HepG2 (cell line): ENCODE measurements around the gene SRC. TPM values are rescaled to one million over a fixed set of nuclear protein-coding genes. Genes with fewer than 3 reads are reported as not detected.

Experiments
- ATAC-seq: fragments of 200-7000 bp; cut with Tn5 transposase; 3 replicates; pipeline ENCODE4 v1.9.1; 2020; ENCODE audit warnings: mild to moderate bottlenecking, moderate library complexity
- BruUV-seq: library from RNA; stranded (reverse); fragments of 400-500 nt; replicated peaks from 2 replicates; lab custom pipeline; 2021; lab: Mats Ljungman, UMichigan
- CTCF ChIA-PET: fragments of 300-600 bp; formaldehyde crosslinking; extraction: SDS; loops from one replicate; lab custom pipeline; 2021; ENCODE audit warnings: low total read pairs, inconsistent platforms, low intra/inter-chr PET ratio; lab: Yijun Ruan, JAX
- POLR2A ChIA-PET: fragments of 350-600 bp; sonication (Branson Sonifier 250); formaldehyde crosslinking; loops from one replicate; lab custom pipeline; 2020; ENCODE audit warnings: antibody characterized with exemption, inconsistent platforms; lab: Yijun Ruan, JAX
- DNase-seq: peaks from one replicate; pipeline ENCODE4 v3.0.0-alpha.2; 2015; ENCODE audit warnings: low spot score
- FAIRE-seq: peaks from 3 replicates; lab custom pipeline; 2011; peaks lifted over from hg19 to GRCh38; lab: Jason Lieb, UNC
- H2AFZ ChIP-seq: one replicate; pipeline ENCODE4 v1.6.1; 2011; ENCODE audit warnings: low read length, inconsistent platforms
- H3K27ac ChIP-seq: fragments of 300-600 bp; 3 replicates; pipeline ENCODE4 v1.8.0; 2011; ENCODE audit warnings: mixed run types, mild to moderate bottlenecking, mixed read lengths, low read length, inconsistent platforms; ENCODE audit not compliant: insufficient read depth; ENCODE audit errors: extremely low read length
- H3K27me3 ChIP-seq, 2 experiments: fragments of 200-600 bp in 1 of 2; 2 replicates in 1 of 2; 3 replicates in 1 of 2; pipeline versions ENCODE4 v1.6.0 to v1.8.0; 2011; ENCODE audit warnings: low read length in 2 of 2, mild to moderate bottlenecking in 2 of 2, moderate library complexity in 2 of 2, inconsistent platforms in 1 of 2; ENCODE audit not compliant: insufficient read depth in 2 of 2, control insufficient read depth in 1 of 2
- H3K36me3 ChIP-seq, 2 experiments: fragments of 200-600 bp in 1 of 2; replicated peaks in 1 of 2; 2 replicates in 1 of 2; 3 replicates in 1 of 2; pipeline versions ENCODE4 v1.5.1 to v1.8.0; 2011; ENCODE audit warnings: low read length in 2 of 2, inconsistent platforms in 1 of 2; ENCODE audit not compliant: insufficient read depth in 2 of 2, control insufficient read depth in 1 of 2
- H3K4me1 ChIP-seq: 2 replicates; pipeline ENCODE4 v1.5.1; 2012; ENCODE audit warnings: low read length, inconsistent platforms; ENCODE audit not compliant: insufficient read depth
- H3K4me2 ChIP-seq: 2 replicates; pipeline ENCODE4 v1.6.0; 2011; ENCODE audit warnings: low read depth, low read length, inconsistent platforms
- H3K4me3 ChIP-seq, 3 experiments: fragments of 200-600 bp in 1 of 3; sonication (generic), shearing (Covaris generic) in 1 of 3; replicated peaks in 1 of 3; 2 replicates each; pipeline ENCODE4 v1.5.1; 2011 to 2016; ENCODE audit warnings: low read length in 3 of 3, inconsistent platforms in 2 of 3, low read depth in 2 of 3, mild to moderate bottlenecking in 2 of 3, control low read depth in 1 of 3, mixed read lengths in 1 of 3; ENCODE audit not compliant: insufficient read depth in 1 of 3
- H3K79me2 ChIP-seq: one replicate; pipeline ENCODE4 v1.6.1; 2011; ENCODE audit warnings: low read length, inconsistent platforms; ENCODE audit not compliant: insufficient read depth
- H3K9ac ChIP-seq: 2 replicates; pipeline ENCODE4 v1.6.0; 2011; ENCODE audit warnings: mild to moderate bottlenecking, low read depth, low read length, inconsistent platforms; ENCODE audit not compliant: insufficient read depth
- H3K9me3 ChIP-seq: 2 replicates; pipeline ENCODE4 v1.5.1; 2012; ENCODE audit warnings: mild to moderate bottlenecking, low read length
- H4K20me1 ChIP-seq: 2 replicates; pipeline ENCODE4 v1.6.0; 2011; ENCODE audit warnings: inconsistent platforms, mild to moderate bottlenecking, low read length, moderate library complexity; ENCODE audit not compliant: insufficient read depth
- HOXA7 ChIP-seq: sonication (generic); formaldehyde crosslinking; IDR thresholded peaks from 2 replicates; pipeline ENCODE4 v1.8.1; 2022; ENCODE audit warnings: mild to moderate bottlenecking, missing genetic modification reagents, moderate library complexity
- IKZF1 ChIP-seq: fragments of 450-650 bp; IDR thresholded peaks from 2 replicates; pipeline ENCODE4 v1.7.1; 2016
- NFRKB ChIP-seq: fragments of 450-650 bp; IDR thresholded peaks from 2 replicates; pipeline ENCODE4 v1.6.1; 2017
- ZMYM3 ChIP-seq: sonication (generic); formaldehyde crosslinking; IDR thresholded peaks from 2 replicates; pipeline ENCODE4 v1.5.1; 2020; ENCODE audit warnings: mild to moderate bottlenecking, missing genetic modification reagents
- WGBS: methylation state at CpG from one replicate; pipeline ENCODE4 v1.1.6; 2017; ENCODE audit warnings: low lambda C conversion rate; 5-methylcytosine and 5-hydroxymethylcytosine counted together
- in situ Hi-C: cut with HindIII; loops from 2 replicates; pipeline ENCODE4 v1.10.0; 2017; ENCODE audit warnings: low pct_unique_long_range_greater_than_20kb; ENCODE audit not compliant: extremely low pct_ligation_motif_present
- intact Hi-C: fragments of 100-400 bp; cut with micrococcal nuclease; formaldehyde crosslinking; loops from one replicate; pipeline ENCODE4 v1.10.0; 2022; ENCODE audit not compliant: unreplicated experiment
- polyA plus RNA-seq, 8 experiments: library from polyadenylated mRNA; depleted of rRNA in 3 of 8; stranded (reverse) in 7 of 8; unstranded in 1 of 8; fragments of >200 nt; fragmentation: Illumina TruSeq in 4 of 8; extraction: Trizol in 4 of 8; gene quantifications; 2 replicates each; pipeline versions ENCODE4 v1.2.1 to v1.2.3, GENCODE V29; 2011 to 2016; ENCODE audit warnings: low read depth in 4 of 8, missing spikeins in 1 of 8, mixed read lengths in 1 of 8; ENCODE audit not compliant: insufficient read depth in 1 of 8
- total RNA-seq, 5 experiments: library from RNA; depleted of rRNA; stranded (reverse); fragments of >200 nt; fragmentation: Illumina TruSeq; extraction: Trizol; gene quantifications; 2 replicates each; pipeline ENCODE4 v1.2.3, GENCODE V29; 2016; ENCODE audit warnings: low read depth in 1 of 5
- TF ChIP-seq, protein P1 (sequence below): sonication (generic); formaldehyde crosslinking; IDR thresholded peaks from 2 replicates; pipeline ENCODE4 v1.4.0; 2020; ENCODE audit warnings: mild to moderate bottlenecking, missing genetic modification reagents
- TF ChIP-seq, protein P2 (sequence below): sonication (generic); formaldehyde crosslinking; IDR thresholded peaks from 2 replicates; pipeline ENCODE4 v1.5.0; 2020; ENCODE audit warnings: mild to moderate bottlenecking, missing genetic modification reagents, borderline replicate concordance

The SRC gene
- total and polyA plus RNA-seq, 2 of the 13 experiments (the other 11 are each of a cell fraction or from before 2014, with no cell fraction given): 54.7 to 192 TPM

- in situ Hi-C loops (no loop called here), intact Hi-C loops (no loop called here)
- FAIRE-seq (no peak), ATAC-seq (no peak), DNase-seq (no peak)
- peaks cover 38 to 71% of the 10 kb centered on the region in 2 experiments for H3K36me3 ChIP-seq
- TF ChIP-seq, protein P1, sequence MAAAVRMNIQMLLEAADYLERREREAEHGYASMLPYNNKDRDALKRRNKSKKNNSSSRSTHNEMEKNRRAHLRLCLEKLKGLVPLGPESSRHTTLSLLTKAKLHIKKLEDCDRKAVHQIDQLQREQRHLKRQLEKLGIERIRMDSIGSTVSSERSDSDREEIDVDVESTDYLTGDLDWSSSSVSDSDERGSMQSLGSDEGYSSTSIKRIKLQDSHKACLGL (CRISPR knock-in tag): 0 out of 2 replicates have a peak, but pooled peaks have one; percentile 15
- TF ChIP-seq ZMYM3: peak; percentile 52; the same call in 1 of the 2 replicates
- 0 out of 2 replicates have a peak, but pooled peaks have one; percentile 48 for TF ChIP-seq IKZF1
- TF ChIP-seq, protein P2, sequence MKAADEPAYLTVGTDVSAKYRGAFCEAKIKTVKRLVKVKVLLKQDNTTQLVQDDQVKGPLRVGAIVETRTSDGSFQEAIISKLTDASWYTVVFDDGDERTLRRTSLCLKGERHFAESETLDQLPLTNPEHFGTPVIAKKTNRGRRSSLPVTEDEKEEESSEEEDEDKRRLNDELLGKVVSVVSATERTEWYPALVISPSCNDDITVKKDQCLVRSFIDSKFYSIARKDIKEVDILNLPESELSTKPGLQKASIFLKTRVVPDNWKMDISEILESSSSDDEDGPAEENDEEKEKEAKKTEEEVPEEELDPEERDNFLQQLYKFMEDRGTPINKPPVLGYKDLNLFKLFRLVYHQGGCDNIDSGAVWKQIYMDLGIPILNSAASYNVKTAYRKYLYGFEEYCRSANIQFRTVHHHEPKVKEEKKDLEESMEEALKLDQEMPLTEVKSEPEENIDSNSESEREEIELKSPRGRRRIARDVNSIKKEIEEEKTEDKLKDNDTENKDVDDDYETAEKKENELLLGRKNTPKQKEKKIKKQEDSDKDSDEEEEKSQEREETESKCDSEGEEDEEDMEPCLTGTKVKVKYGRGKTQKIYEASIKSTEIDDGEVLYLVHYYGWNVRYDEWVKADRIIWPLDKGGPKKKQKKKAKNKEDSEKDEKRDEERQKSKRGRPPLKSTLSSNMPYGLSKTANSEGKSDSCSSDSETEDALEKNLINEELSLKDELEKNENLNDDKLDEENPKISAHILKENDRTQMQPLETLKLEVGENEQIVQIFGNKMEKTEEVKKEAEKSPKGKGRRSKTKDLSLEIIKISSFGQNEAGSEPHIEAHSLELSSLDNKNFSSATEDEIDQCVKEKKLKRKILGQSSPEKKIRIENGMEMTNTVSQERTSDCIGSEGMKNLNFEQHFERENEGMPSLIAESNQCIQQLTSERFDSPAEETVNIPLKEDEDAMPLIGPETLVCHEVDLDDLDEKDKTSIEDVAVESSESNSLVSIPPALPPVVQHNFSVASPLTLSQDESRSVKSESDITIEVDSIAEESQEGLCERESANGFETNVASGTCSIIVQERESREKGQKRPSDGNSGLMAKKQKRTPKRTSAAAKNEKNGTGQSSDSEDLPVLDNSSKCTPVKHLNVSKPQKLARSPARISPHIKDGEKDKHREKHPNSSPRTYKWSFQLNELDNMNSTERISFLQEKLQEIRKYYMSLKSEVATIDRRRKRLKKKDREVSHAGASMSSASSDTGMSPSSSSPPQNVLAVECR (CRISPR knock-in tag): 0 out of 2 replicates have a peak, but pooled peaks have one; percentile 18
- no peak for TF ChIP-seq HOXA7 (CRISPR knock-in tag)
- no peak for TF ChIP-seq NFRKB
- BruUV-seq: no TSS peak
- peaks cover 95% of the 10 kb centered on the region for H4K20me1 ChIP-seq
- ChIA-PET POLR2A (interaction anchor here (1.2 kb wide), 1 partner anchor 13 kb away, joined by 6 read pairs; no protein-coding TSS in a partner anchor), CTCF (no interaction called here)
- H3K4me3 ChIP-seq: no peak overlapping the region
- H2AFZ ChIP-seq: no peak overlapping the region
- H3K4me1 ChIP-seq: peaks cover 12% of the 10 kb centered on the region
- 95% methylated on average over 15 of the region's 15 CpGs for WGBS
- H3K4me2 ChIP-seq: no peak overlapping the region
- peaks cover 91% of the 10 kb centered on the region for H3K79me2 ChIP-seq
- H3K27ac ChIP-seq: no peak overlapping the region
- no peaks in the 10 kb centered on the region for H3K9me3 ChIP-seq
- no peak overlapping the region for H3K9ac ChIP-seq
- no peaks in the 10 kb centered on the region for H3K27me3 ChIP-seq
Measured at GRCh38 chr20:37357481-37358365, 11.8 kb downstream of the SRC start.
